Liver (tissue), 9 donors: ENCODE results near the gene HDAC8. TPM values are rescaled to one million over a fixed set of nuclear protein-coding genes. Genes with fewer than 3 reads are reported as not detected.

Source experiments
- DNase-seq: peaks from one replicate; pipeline ENCODE4 v3.0.0-alpha.2; 2017; ENCODE audit warnings: low spot score
- H3K27ac ChIP-seq, 2 donors: one replicate each; pipeline ENCODE4 v1.7.0; 2013; ENCODE audit warnings: inconsistent platforms in 2 of 2, low read length in 2 of 2, control low read depth in 1 of 2, low read depth in 1 of 2, mild to moderate bottlenecking in 1 of 2
- H3K27me3 ChIP-seq, 4 donors: one replicate each; pipeline versions ENCODE4 v1.6.1 to v1.7.0; 2013; ENCODE audit warnings: low read length in 3 of 4, inconsistent platforms in 1 of 4, mild to moderate bottlenecking in 1 of 4, moderate library complexity in 1 of 4; ENCODE audit not compliant: control insufficient read depth in 4 of 4, insufficient read depth in 4 of 4
- H3K36me3 ChIP-seq, 4 donors: one replicate each; pipeline versions ENCODE4 v1.6.1 to v1.7.0; 2013; ENCODE audit warnings: low read length in 3 of 4, mild to moderate bottlenecking in 3 of 4, low read depth in 1 of 4, moderate library complexity in 1 of 4; ENCODE audit not compliant: control insufficient read depth in 4 of 4, insufficient read depth in 3 of 4
- H3K4me1 ChIP-seq, 4 donors: one replicate each; pipeline versions ENCODE4 v1.6.1 to v1.7.0; 2013; ENCODE audit warnings: low read length in 3 of 4, mild to moderate bottlenecking in 3 of 4, moderate library complexity in 1 of 4; ENCODE audit not compliant: control insufficient read depth in 4 of 4, insufficient read depth in 4 of 4
- H3K4me3 ChIP-seq, 3 donors: one replicate each; pipeline versions ENCODE4 v1.6.1 to v1.7.0; 2013; ENCODE audit warnings: low read length in 3 of 3, control low read depth in 1 of 3, low read depth in 1 of 3, mild to moderate bottlenecking in 1 of 3
- H3K9ac ChIP-seq, 2 donors: one replicate each; pipeline ENCODE4 v1.7.0; 2013; ENCODE audit warnings: low read length in 2 of 2, mild to moderate bottlenecking in 2 of 2, moderate library complexity in 2 of 2, control low read depth in 1 of 2, low read depth in 1 of 2
- H3K9me3 ChIP-seq, 4 donors: one replicate each; pipeline versions ENCODE4 v1.6.1 to v1.7.0; 2013; ENCODE audit warnings: low read length in 3 of 4; ENCODE audit not compliant: control insufficient read depth in 4 of 4
- EGR1 ChIP-seq, 2 donors: IDR thresholded peaks; 2 replicates each; pipeline ENCODE4 v1.6.1; 2016 to 2018; ENCODE audit warnings: antibody characterized with exemption in 2 of 2, low read depth in 2 of 2
- GABPA ChIP-seq, 2 donors: IDR thresholded peaks in 1 of 2; conservative IDR thresholded peaks in 1 of 2; 2 replicates each; pipeline ENCODE4 v1.6.1; 2016; ENCODE audit warnings: antibody characterized with exemption in 2 of 2, mild to moderate bottlenecking in 1 of 2, moderate library complexity in 1 of 2
- HNF4A ChIP-seq, 2 donors: conservative IDR thresholded peaks; 2 replicates each; pipeline ENCODE4 v1.6.1; 2016; ENCODE audit warnings: antibody characterized with exemption in 2 of 2, mild to moderate bottlenecking in 2 of 2
- JUND ChIP-seq, 2 donors: IDR thresholded peaks; 2 replicates each; pipeline ENCODE4 v1.6.1; 2016; ENCODE audit warnings: antibody characterized with exemption in 2 of 2
- NR2F2 ChIP-seq: IDR thresholded peaks from 2 replicates; pipeline ENCODE4 v1.6.1; 2016; ENCODE audit warnings: antibody characterized with exemption
- RAD21 ChIP-seq, 2 donors: IDR thresholded peaks; 2 replicates each; pipeline ENCODE4 v1.6.1; 2016; ENCODE audit warnings: antibody characterized with exemption in 2 of 2, mild to moderate bottlenecking in 2 of 2
- RXRA ChIP-seq, 2 donors: IDR thresholded peaks; 2 replicates each; pipeline ENCODE4 v1.6.1; 2017 to 2018; ENCODE audit warnings: antibody characterized with exemption in 2 of 2, mild to moderate bottlenecking in 1 of 2
- SP1 ChIP-seq: IDR thresholded peaks from 2 replicates; pipeline ENCODE4 v1.6.1; 2018; ENCODE audit warnings: antibody characterized with exemption, mild to moderate bottlenecking
- WGBS: extraction: QIAGEN DNeasy Blood & Tissue Kit; methylation state at CpG from one replicate; pipeline ENCODE4 v1.1.7; 2013; 5-methylcytosine and 5-hydroxymethylcytosine counted together
- polyA plus RNA-seq, 2 donors: library from polyadenylated mRNA; stranded (reverse) in 1 of 2; unstranded in 1 of 2; fragments of 200-250 nt in 1 of 2; fragments of >200 nt in 1 of 2; fragmentation: Nextera tagmentation in 1 of 2; extraction: Ambion mirVana in 1 of 2; gene quantifications; one replicate each; pipeline versions ENCODE4 v1.2.1 to v1.2.3, GENCODE V29; 2013 to 2015
- total RNA-seq, 2 donors: library from RNA; depleted of rRNA; stranded (reverse); fragments of >200 nt; gene quantifications; one replicate each; pipeline ENCODE4 v1.2.3, GENCODE V29; 2014
- TF ChIP-seq, protein P1 (sequence below): IDR thresholded peaks from 2 replicates; pipeline ENCODE4 v1.6.1; 2016; ENCODE audit warnings: antibody characterized with exemption
- TF ChIP-seq, protein P2 (sequence below): fragments of 150-350 bp; IDR thresholded peaks from 2 replicates; pipeline ENCODE4 v1.5.1; 2017; ENCODE audit warnings: improper control_type of control experiment, low read depth, low read length; ENCODE audit not compliant: missing input control
- TF ChIP-seq, protein P3 (sequence below): IDR thresholded peaks from 2 replicates; pipeline ENCODE4 v1.6.1; 2016; ENCODE audit warnings: antibody characterized with exemption
- TF ChIP-seq, protein P4 (sequence below): IDR thresholded peaks from 2 replicates; pipeline ENCODE4 v1.6.1; 2016; ENCODE audit warnings: antibody characterized with exemption
- donor health status: healthy.
- donor health status: healthy.
- donor health status: healthy.
- donor health status: healthy.
- donor health status: healthy.

HDAC8 gene
- total and polyA plus RNA-seq, 4 donors, result 11.1 to 30.4 (median 14.0) TPM

DNA sequence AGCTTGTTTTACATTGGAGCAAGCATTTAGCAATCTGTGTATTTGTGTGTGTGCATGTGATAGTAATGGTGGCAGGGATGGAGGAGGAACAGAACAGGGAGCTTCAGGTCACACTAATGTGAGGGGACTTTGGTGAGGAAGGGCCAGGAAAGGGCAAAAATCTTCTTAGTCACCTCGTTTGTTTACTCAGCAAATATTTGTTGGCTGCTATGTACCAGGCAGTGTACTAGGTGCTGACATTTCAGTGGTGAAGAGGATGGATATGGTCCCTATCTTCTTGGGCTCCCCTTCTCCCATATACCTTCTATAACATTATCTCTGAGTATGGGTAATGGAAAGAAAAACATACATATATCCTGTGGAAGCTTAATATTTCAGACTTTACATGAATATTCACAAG, 48.5 kb upstream of the HDAC8 start:
- no peak overlapping the region for H3K9ac ChIP-seq
- peak in 1 of 2 donors; percentile 19 for TF ChIP-seq RXRA (IDR thresholded peaks at IDR 0.05)
- peak in 1 of 2 donors; percentile 12 for TF ChIP-seq HNF4A (conservative IDR thresholded peaks at IDR 0.05)
- TF ChIP-seq JUND (IDR thresholded peaks at IDR 0.05), result no peak
- TF ChIP-seq SP1, result no peak
- TF ChIP-seq NR2F2, result no peak
- TF ChIP-seq, protein P1, sequence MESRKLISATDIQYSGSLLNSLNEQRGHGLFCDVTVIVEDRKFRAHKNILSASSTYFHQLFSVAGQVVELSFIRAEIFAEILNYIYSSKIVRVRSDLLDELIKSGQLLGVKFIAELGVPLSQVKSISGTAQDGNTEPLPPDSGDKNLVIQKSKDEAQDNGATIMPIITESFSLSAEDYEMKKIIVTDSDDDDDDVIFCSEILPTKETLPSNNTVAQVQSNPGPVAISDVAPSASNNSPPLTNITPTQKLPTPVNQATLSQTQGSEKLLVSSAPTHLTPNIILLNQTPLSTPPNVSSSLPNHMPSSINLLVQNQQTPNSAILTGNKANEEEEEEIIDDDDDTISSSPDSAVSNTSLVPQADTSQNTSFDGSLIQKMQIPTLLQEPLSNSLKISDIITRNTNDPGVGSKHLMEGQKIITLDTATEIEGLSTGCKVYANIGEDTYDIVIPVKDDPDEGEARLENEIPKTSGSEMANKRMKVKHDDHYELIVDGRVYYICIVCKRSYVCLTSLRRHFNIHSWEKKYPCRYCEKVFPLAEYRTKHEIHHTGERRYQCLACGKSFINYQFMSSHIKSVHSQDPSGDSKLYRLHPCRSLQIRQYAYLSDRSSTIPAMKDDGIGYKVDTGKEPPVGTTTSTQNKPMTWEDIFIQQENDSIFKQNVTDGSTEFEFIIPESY, result no peak
- peaks cover 0 to 2% (median 0%) of the 10 kb centered on the region in 4 donors for H3K36me3 ChIP-seq
- 16% methylated on average over 1 of the region's 1 CpG for WGBS
- no peaks in the 10 kb centered on the region for H3K4me1 ChIP-seq
- no peak overlapping the region for H3K4me3 ChIP-seq
- DNase-seq, result no peak
- no peaks in the 10 kb centered on the region for H3K27me3 ChIP-seq
- H3K27ac ChIP-seq, result no peak overlapping the region
- H3K9me3 ChIP-seq, result no peaks in the 10 kb centered on the region

DNA sequence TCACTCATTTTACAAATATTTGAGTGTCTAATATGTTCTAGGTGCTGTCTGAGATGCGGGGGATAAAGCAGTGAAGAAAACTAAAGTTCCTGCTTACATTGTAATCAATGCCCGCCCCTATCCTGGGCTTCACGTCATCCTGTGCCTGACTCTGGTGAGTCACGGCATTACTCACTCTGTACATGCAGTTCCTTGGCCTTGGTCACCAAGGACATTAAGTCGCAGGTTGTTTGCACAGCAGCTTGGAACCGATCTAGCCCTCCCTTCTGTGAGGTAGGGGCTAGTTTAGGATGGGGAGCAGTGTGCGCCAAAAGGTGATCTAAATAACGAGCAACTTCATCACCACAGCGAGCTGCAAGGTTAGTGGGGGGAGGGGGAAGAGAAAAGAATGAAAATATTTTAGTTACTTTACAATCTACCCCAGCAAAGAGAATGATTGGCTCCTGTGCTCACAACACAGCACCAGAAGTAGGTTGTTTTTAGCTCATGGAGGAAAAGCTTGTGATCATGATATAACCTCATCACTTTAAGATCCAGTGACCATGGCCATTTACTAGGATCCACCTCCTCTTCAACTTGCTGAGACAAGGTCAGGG, 48.0 kb upstream of the HDAC8 start:
- H3K27ac ChIP-seq, result no peak overlapping the region
- H3K9me3 ChIP-seq, result no peaks in the 10 kb centered on the region
- no peak overlapping the region for H3K4me3 ChIP-seq
- no peak for DNase-seq
- 89% methylated on average over 9 of the region's 9 CpGs for WGBS
- TF ChIP-seq, protein P2, sequence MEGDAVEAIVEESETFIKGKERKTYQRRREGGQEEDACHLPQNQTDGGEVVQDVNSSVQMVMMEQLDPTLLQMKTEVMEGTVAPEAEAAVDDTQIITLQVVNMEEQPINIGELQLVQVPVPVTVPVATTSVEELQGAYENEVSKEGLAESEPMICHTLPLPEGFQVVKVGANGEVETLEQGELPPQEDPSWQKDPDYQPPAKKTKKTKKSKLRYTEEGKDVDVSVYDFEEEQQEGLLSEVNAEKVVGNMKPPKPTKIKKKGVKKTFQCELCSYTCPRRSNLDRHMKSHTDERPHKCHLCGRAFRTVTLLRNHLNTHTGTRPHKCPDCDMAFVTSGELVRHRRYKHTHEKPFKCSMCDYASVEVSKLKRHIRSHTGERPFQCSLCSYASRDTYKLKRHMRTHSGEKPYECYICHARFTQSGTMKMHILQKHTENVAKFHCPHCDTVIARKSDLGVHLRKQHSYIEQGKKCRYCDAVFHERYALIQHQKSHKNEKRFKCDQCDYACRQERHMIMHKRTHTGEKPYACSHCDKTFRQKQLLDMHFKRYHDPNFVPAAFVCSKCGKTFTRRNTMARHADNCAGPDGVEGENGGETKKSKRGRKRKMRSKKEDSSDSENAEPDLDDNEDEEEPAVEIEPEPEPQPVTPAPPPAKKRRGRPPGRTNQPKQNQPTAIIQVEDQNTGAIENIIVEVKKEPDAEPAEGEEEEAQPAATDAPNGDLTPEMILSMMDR, result no peak
- TF ChIP-seq JUND (IDR thresholded peaks at IDR 0.05), result peak in 1 of 2 donors; percentile 20
- TF ChIP-seq, protein P3, sequence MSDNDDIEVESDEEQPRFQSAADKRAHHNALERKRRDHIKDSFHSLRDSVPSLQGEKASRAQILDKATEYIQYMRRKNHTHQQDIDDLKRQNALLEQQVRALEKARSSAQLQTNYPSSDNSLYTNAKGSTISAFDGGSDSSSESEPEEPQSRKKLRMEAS, result no peak
- TF ChIP-seq EGR1 (IDR thresholded peaks at IDR 0.05; ENCODE audit: low read depth in 2 of 2), result no peak
- no peaks in the 10 kb centered on the region for H3K27me3 ChIP-seq
- H3K9ac ChIP-seq, result no peak overlapping the region
- peaks cover 0 to 2% (median 0%) of the 10 kb centered on the region in 4 donors for H3K36me3 ChIP-seq
- no peaks in the 10 kb centered on the region for H3K4me1 ChIP-seq

DNA sequence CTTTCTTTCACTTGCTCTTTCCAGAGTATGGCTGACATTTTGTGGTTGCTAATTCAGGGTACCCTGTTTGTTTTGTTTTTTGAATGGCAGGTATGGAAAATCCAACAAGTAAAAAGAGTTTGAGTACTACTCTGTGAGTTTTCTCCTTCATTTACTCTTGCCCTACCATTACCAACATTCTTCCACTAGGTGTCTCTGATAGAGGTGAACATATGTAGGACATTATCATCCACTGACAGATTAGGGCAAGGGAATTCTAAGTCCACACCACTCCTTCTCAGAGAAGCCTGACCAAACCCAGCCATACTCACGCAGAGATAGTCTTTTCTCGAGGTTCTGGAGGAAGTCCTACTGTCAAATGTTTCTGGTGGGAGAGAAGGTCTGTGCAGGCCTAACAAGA, 36.7 kb upstream of the HDAC8 start:
- no peaks in the 10 kb centered on the region for H3K27me3 ChIP-seq
- no peak overlapping the region for H3K4me3 ChIP-seq
- no peaks in the 10 kb centered on the region for H3K36me3 ChIP-seq
- no peak for DNase-seq
- no peak overlapping the region for H3K9ac ChIP-seq
- no peak overlapping the region for H3K27ac ChIP-seq
- H3K9me3 ChIP-seq, result no peaks in the 10 kb centered on the region
- TF ChIP-seq, protein P2, result peak; percentile 26
- TF ChIP-seq, protein P3, result no peak
- TF ChIP-seq, protein P4, sequence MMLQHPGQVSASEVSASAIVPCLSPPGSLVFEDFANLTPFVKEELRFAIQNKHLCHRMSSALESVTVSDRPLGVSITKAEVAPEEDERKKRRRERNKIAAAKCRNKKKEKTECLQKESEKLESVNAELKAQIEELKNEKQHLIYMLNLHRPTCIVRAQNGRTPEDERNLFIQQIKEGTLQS, result no peak
- TF ChIP-seq NR2F2 (no peak), RXRA (IDR thresholded peaks at IDR 0.05) (no peak), GABPA (IDR thresholded peaks at IDR 0.05 in 1 of 2, conservative IDR thresholded peaks at IDR 0.05 in 1 of 2) (no peak), RAD21 (IDR thresholded peaks at IDR 0.05) (peak; percentile 66 to 71)
- H3K4me1 ChIP-seq, result no peaks in the 10 kb centered on the region
- 81% methylated on average over 2 of the region's 2 CpGs for WGBS
